C1 segment of cervical spinal cord (tissue), 14 donors: ENCODE results near the gene NEK11.

Source experiments
- DNase-seq, 14 donors: peaks; one replicate each; lab custom pipeline; 2025; lab: John Stamatoyannopoulos, UW

Gene NEK11

GRCh38 chr3:131140891-131141290 lies 114.2 kb downstream of the NEK11 start:
- DNase-seq = no peak

GRCh38 chr3:131141770-131142169 lies 115.1 kb downstream of the NEK11 start:
- no peak for DNase-seq

GRCh38 chr3:131142580-131142979 lies 115.9 kb downstream of the NEK11 start:
- no peak for DNase-seq

GRCh38 chr3:131143802-131144201 lies 117.1 kb downstream of the NEK11 start:
- no peak for DNase-seq

GRCh38 chr3:131147534-131147933 lies 120.9 kb downstream of the NEK11 start:
- no peak for DNase-seq

- DNase-seq = no peak
These were observed 131.8 kb downstream of the NEK11 start for GRCh38 chr3:131158434-131158833.

- DNase-seq = no peak
These were observed 135.8 kb downstream of the NEK11 start for GRCh38 chr3:131162516-131162915.

- DNase-seq = peak in 2 of 14 donors; percentile 1 to 3
These were observed 141.2 kb downstream of the NEK11 start for GRCh38 chr3:131167867-131168266.

- no peak for DNase-seq
These were observed 142.7 kb downstream of the NEK11 start for GRCh38 chr3:131169331-131169730.

GRCh38 chr3:131172502-131173200 lies 146.0 kb downstream of the NEK11 start:
- DNase-seq = no peak

- DNase-seq = no peak
These were observed 148.1 kb downstream of the NEK11 start for GRCh38 chr3:131174752-131175151.

GRCh38 chr3:131178710-131179375 lies 152.2 kb downstream of the NEK11 start:
- DNase-seq = no peak

GRCh38 chr3:131192701-131193100 lies 166.0 kb downstream of the NEK11 start:
- DNase-seq = no peak

GRCh38 chr3:131193641-131194238 lies 167.1 kb downstream of the NEK11 start:
- no peak for DNase-seq

GRCh38 chr3:131194816-131195215 lies 168.1 kb downstream of the NEK11 start:
- no peak for DNase-seq

GRCh38 chr3:131200636-131201199 lies 174.0 kb downstream of the NEK11 start:
- no peak for DNase-seq

- no peak for DNase-seq
These were observed 189.7 kb downstream of the NEK11 start for GRCh38 chr3:131216330-131216729.

GRCh38 chr3:131216801-131217200 lies 190.1 kb downstream of the NEK11 start:
- DNase-seq = peak in 1 of 14 donors; percentile 16

GRCh38 chr3:131217296-131217741 lies 190.6 kb downstream of the NEK11 start:
- DNase-seq = no peak

- no peak for DNase-seq
These were observed 191.5 kb downstream of the NEK11 start for GRCh38 chr3:131218196-131218595.

GRCh38 chr3:131221731-131222130 lies 195.1 kb downstream of the NEK11 start:
- no peak for DNase-seq

- no peak for DNase-seq
These were observed 195.9 kb downstream of the NEK11 start for GRCh38 chr3:131222599-131222998.
